K562 (cell line): ENCODE data around the gene C1GALT1C1. TPM values are rescaled to one million over a fixed set of nuclear protein-coding genes. Genes with fewer than 3 reads are reported as not detected.

ENCODE experiments used
- ATAC-seq: fragments of 200-7000 bp; cut with Tn5 transposase; 3 replicates; pipeline ENCODE4 v1.9.1; 2020; ENCODE audit warnings: moderate library complexity
- BruUV-seq: library from RNA; stranded (reverse); fragments of 400-500 nt; replicated peaks from 2 replicates; lab custom pipeline; 2021; lab: Mats Ljungman, UMichigan
- CTCF ChIA-PET: fragments of 300-600 bp; formaldehyde crosslinking; extraction: SDS; loops from one replicate; lab custom pipeline; 2021; ENCODE audit warnings: low intra/inter-chr PET ratio; lab: Yijun Ruan, JAX
- POLR2A ChIA-PET: fragments of 300-600, 350-650 bp; sonication (Branson Sonifier 250); formaldehyde crosslinking; extraction: SDS; loops from one replicate; lab custom pipeline; 2021; ENCODE audit warnings: antibody characterized with exemption, inconsistent platforms; lab: Yijun Ruan, JAX
- DNase-seq, 4 experiments: peaks; one replicate each; pipeline versions ENCODE4 v3.0.0 to v3.0.0-alpha.2; 2011 to 2018; ENCODE audit warnings: low spot score in 3 of 4, mixed read lengths in 3 of 4; ENCODE audit errors: extremely low read depth in 1 of 4
- FAIRE-seq: peaks from 2 replicates; lab custom pipeline; 2011; peaks lifted over from hg19 to GRCh38; lab: Jason Lieb, UNC
- H2AFZ ChIP-seq: 2 replicates; pipeline ENCODE4 v1.6.0; 2011; ENCODE audit warnings: low read depth, low read length, control low read depth, inconsistent platforms
- H3K27ac ChIP-seq: fragments of 200-600 bp; 3 replicates; pipeline ENCODE4 v1.8.0; 2011; ENCODE audit warnings: low read depth, mild to moderate bottlenecking, control low read depth, inconsistent platforms, low read length, moderate library complexity, mixed read lengths; ENCODE audit errors: extremely low read depth
- H3K27me3 ChIP-seq, 2 experiments: fragments of 300-600 bp in 1 of 2; 2 replicates in 1 of 2; 3 replicates in 1 of 2; pipeline versions ENCODE4 v1.6.0 to v1.8.0; 2011; ENCODE audit warnings: inconsistent platforms in 2 of 2, low read length in 2 of 2, mild to moderate bottlenecking in 1 of 2, mixed read lengths in 1 of 2, moderate library complexity in 1 of 2; ENCODE audit not compliant: control insufficient read depth in 2 of 2, insufficient read depth in 2 of 2
- H3K36me3 ChIP-seq: fragments of 300-600 bp; 3 replicates; pipeline ENCODE4 v1.8.0; 2011; ENCODE audit warnings: mild to moderate bottlenecking, low read length, inconsistent platforms; ENCODE audit not compliant: control insufficient read depth, insufficient read depth
- H3K4me1 ChIP-seq, 2 experiments: fragments of 200-600 bp in 1 of 2; replicated peaks in 1 of 2; 2 replicates in 1 of 2; 3 replicates in 1 of 2; pipeline versions ENCODE4 v1.5.1 to v1.8.0; 2011; ENCODE audit warnings: inconsistent platforms in 2 of 2, low read length in 2 of 2, mild to moderate bottlenecking in 1 of 2, mixed read lengths in 1 of 2, moderate library complexity in 1 of 2; ENCODE audit not compliant: control insufficient read depth in 2 of 2, insufficient read depth in 2 of 2
- H3K4me2 ChIP-seq: 2 replicates; pipeline ENCODE4 v1.6.1; 2011; ENCODE audit warnings: low read length, control low read depth, inconsistent platforms, mixed read lengths; ENCODE audit not compliant: insufficient read depth
- H3K4me3 ChIP-seq: fragments of 200-600 bp; sonication (generic), shearing (Covaris generic); 2 replicates; pipeline ENCODE4 v1.5.1; 2016; ENCODE audit warnings: control low read depth, inconsistent platforms
- H3K79me2 ChIP-seq: fragments of 200-600 bp; 3 replicates; pipeline ENCODE4 v1.8.0; 2011; ENCODE audit warnings: low read length, inconsistent platforms; ENCODE audit not compliant: control insufficient read depth, insufficient read depth
- H3K9ac ChIP-seq, 2 experiments: 2 replicates each; pipeline versions ENCODE4 v1.6.0 to v1.6.1; 2011; ENCODE audit warnings: low read depth in 2 of 2, low read length in 2 of 2, control low read depth in 1 of 2, inconsistent platforms in 1 of 2, mild to moderate bottlenecking in 1 of 2, mixed read lengths in 1 of 2; ENCODE audit not compliant: insufficient read depth in 1 of 2
- H3K9me1 ChIP-seq: one replicate; pipeline ENCODE4 v1.6.0; 2011; ENCODE audit warnings: inconsistent platforms, mild to moderate bottlenecking, low read length, moderate library complexity; ENCODE audit not compliant: control insufficient read depth, insufficient read depth
- H3K9me3 ChIP-seq: replicated peaks from 2 replicates; pipeline ENCODE4 v1.5.1; 2011; ENCODE audit warnings: low read depth, low read length, inconsistent platforms; ENCODE audit not compliant: control insufficient read depth, insufficient read depth
- H4K20me1 ChIP-seq: replicated peaks from 2 replicates; pipeline ENCODE4 v1.6.1; 2011; ENCODE audit warnings: low read length, inconsistent platforms, mixed read lengths; ENCODE audit not compliant: control insufficient read depth, insufficient read depth
- BCL6 ChIP-seq: fragments of 250-450 bp; sonication (Bioruptor Pico); IDR thresholded peaks from 2 replicates; pipeline ENCODE4 v1.4.0; 2020
- CBFA2T3 ChIP-seq: fragments of 450-650 bp; IDR thresholded peaks from 2 replicates; pipeline ENCODE4 v1.6.1; 2017
- ETV6 ChIP-seq, 3 experiments: fragments of 150-350 bp in 1 of 3; sonication (generic) in 1 of 3; formaldehyde crosslinking in 1 of 3; IDR thresholded peaks; 2 replicates each; pipeline versions ENCODE4 v1.6.1 to v1.8.0; 2014 to 2022; ENCODE audit warnings: borderline replicate concordance in 2 of 3, low read depth in 2 of 3, antibody characterized with exemption in 1 of 3, low read length in 1 of 3, mild to moderate bottlenecking in 1 of 3, missing genetic modification reagents in 1 of 3
- ILF3 ChIP-seq: fragments of 450-650 bp; IDR thresholded peaks from 2 replicates; pipeline ENCODE4 v1.6.1; 2018; ENCODE audit warnings: antibody characterized with exemption, mild to moderate bottlenecking, moderate library complexity, borderline replicate concordance
- PREB ChIP-seq: sonication (generic); formaldehyde crosslinking; IDR thresholded peaks from 2 replicates; pipeline ENCODE4 v1.8.1; 2023; ENCODE audit warnings: mild to moderate bottlenecking, missing genetic modification reagents
- TRIM25 ChIP-seq: fragments of 450-650 bp; IDR thresholded peaks from 2 replicates; pipeline ENCODE4 v1.7.0; 2016; ENCODE audit warnings: borderline replicate concordance
- ZNF23 ChIP-seq: fragments of 250-450 bp; sonication (Bioruptor Pico); IDR thresholded peaks from 2 replicates; pipeline ENCODE4 v1.4.0; 2020; ENCODE audit warnings: mild to moderate bottlenecking
- ZNF253 ChIP-seq: fragments of 250-450 bp; sonication (Bioruptor Pico); conservative IDR thresholded peaks from 2 replicates; pipeline ENCODE4 v1.6.1; 2021; ENCODE audit warnings: mild to moderate bottlenecking
- ZNF431 ChIP-seq: sonication (generic); formaldehyde crosslinking; IDR thresholded peaks from 2 replicates; pipeline ENCODE4 v1.8.0; 2022; ENCODE audit warnings: mild to moderate bottlenecking, missing genetic modification reagents
- ZNF583 ChIP-seq: fragments of 250-450 bp; sonication (Bioruptor Pico); IDR thresholded peaks from 2 replicates; pipeline ENCODE4 v1.4.0; 2020
- ZNF764 ChIP-seq: fragments of 250-450 bp; sonication (Bioruptor Pico); IDR thresholded peaks from 2 replicates; pipeline ENCODE4 v1.4.0; 2020; ENCODE audit warnings: low read depth, mild to moderate bottlenecking, moderate library complexity
- WGBS: fragments of 100-300 bp; shearing (Covaris generic); methylation state at CpG from one replicate; pipeline ENCODE4 v1.1.6; 2016; ENCODE audit warnings: low coverage, mixed read lengths; ENCODE audit not compliant: insufficient coverage; ENCODE audit errors: missing lambda C conversion rate; 5-methylcytosine and 5-hydroxymethylcytosine counted together
- in situ Hi-C: fragments of 300-500 bp; cut with MboI; formaldehyde crosslinking; loops from 4 replicates; pipeline ENCODE4 v1.15.0; 2018; ENCODE audit warnings: inconsistent platforms, mixed read lengths
- intact Hi-C: fragments of 100-400 bp; cut with micrococcal nuclease; formaldehyde crosslinking; loops from 2 replicates; pipeline ENCODE4 v1.14.2; 2022
- polyA plus RNA-seq, 8 experiments: library from polyadenylated mRNA; depleted of rRNA in 4 of 8; stranded (reverse) in 5 of 8; unstranded in 3 of 8; fragments of >200 nt; fragmentation: Nextera tagmentation in 2 of 8; fragmentation: Illumina TruSeq in 1 of 8; extraction: Ambion mirVana in 2 of 8; extraction: Trizol in 1 of 8; gene quantifications; 2 replicates each; pipeline versions ENCODE4 v1.2.1 to v1.2.3, GENCODE V29; 2011 to 2014; ENCODE audit warnings: inconsistent platforms in 1 of 8, missing spikeins in 1 of 8
- total RNA-seq, 7 experiments: library from RNA; depleted of rRNA in 6 of 7; stranded (reverse); fragments of >200 nt in 6 of 7; fragmentation: Illumina TruSeq in 2 of 7; extraction: Trizol in 2 of 7; gene quantifications; 2 replicates each; pipeline versions ENCODE4 v1.2.1 to v1.2.3, GENCODE V29; 2011 to 2021; ENCODE audit warnings: low replicate concordance in 1 of 7

C1GALT1C1 gene
- total and polyA plus RNA-seq, 9 of the 15 experiments (the other 6 are each of a cell fraction or from before 2014, with no cell fraction given), result 9.6 to 49.4 (median 17.1) TPM

- H3K79me2 ChIP-seq, result no peaks in the 10 kb centered on the region
- ChIA-PET POLR2A (interaction anchor here (0.6 to 1.0 kb wide), 3 partner anchors 99 to 143 kb away, joined by 3 read pairs; no protein-coding TSS in a partner anchor), CTCF (no interaction called here)
- WGBS, result 8% methylated on average over 5 of the region's 6 CpGs
- no peaks in the 10 kb centered on the region for H4K20me1 ChIP-seq
- ATAC-seq, result no peak
- H3K4me2 ChIP-seq, result no peak overlapping the region
- no peak overlapping the region for H2AFZ ChIP-seq
- H3K9me1 ChIP-seq, result no peaks in the 10 kb centered on the region
- no peaks in the 10 kb centered on the region for H3K4me1 ChIP-seq
- H3K4me3 ChIP-seq, result no peak overlapping the region
- intact Hi-C loops (no loop called here), in situ Hi-C loops (loop anchor here (5.0 kb wide), 1 partner anchor 148 kb away; no protein-coding TSS in a partner anchor)
- FAIRE-seq, result no peak
- no peak for DNase-seq
- TF ChIP-seq ZNF23 (CRISPR knock-in tag) (no peak), TRIM25 (no peak), ZNF253 (CRISPR knock-in tag) (no peak), CBFA2T3 (no peak), BCL6 (no peak), ZNF764 (CRISPR knock-in tag) (no peak), ZNF583 (no peak), ETV6 (IDR thresholded peaks at IDR 0.05; ENCODE audit: borderline replicate concordance in 1 of 2, low read depth in 2 of 2, low read length in 1 of 2) (no peak), ETV6 (CRISPR knock-in tag; IDR thresholded peaks at IDR 0.05; ENCODE audit: borderline replicate concordance) (no peak), PREB (CRISPR knock-in tag) (no peak), ILF3 (no peak), ZNF431 (CRISPR knock-in tag) (no peak)
- no peaks in the 10 kb centered on the region for H3K9me3 ChIP-seq
- H3K27me3 ChIP-seq, result no peaks in the 10 kb centered on the region
- no peak overlapping the region for H3K9ac ChIP-seq
- BruUV-seq, result no TSS peak
- no peak overlapping the region for H3K27ac ChIP-seq
- no peaks in the 10 kb centered on the region for H3K36me3 ChIP-seq
Measured at GRCh38 chrX:120660637-120661036, 30.8 kb upstream of the C1GALT1C1 start.
